ENCODE measurements around the gene MGAM2.

GRCh38 chr7:142228537-142229104 is 117.1 kb downstream of the MGAM2 start:
- no peak for TF ChIP-seq CTCF (IDR thresholded peaks at IDR 0.05)
- TF ChIP-seq POLR2A (IDR thresholded peaks at IDR 0.05): no peak

Data from testis (tissue), 2 donors.